ENCODE data around the gene ANKRD34A. TPM values are rescaled to one million over a fixed set of nuclear protein-coding genes. Genes with fewer than 3 reads are reported as not detected.

ANKRD34A gene
- total RNA-seq, 1 donor from 2014 or later: 0.94 TPM

DNA sequence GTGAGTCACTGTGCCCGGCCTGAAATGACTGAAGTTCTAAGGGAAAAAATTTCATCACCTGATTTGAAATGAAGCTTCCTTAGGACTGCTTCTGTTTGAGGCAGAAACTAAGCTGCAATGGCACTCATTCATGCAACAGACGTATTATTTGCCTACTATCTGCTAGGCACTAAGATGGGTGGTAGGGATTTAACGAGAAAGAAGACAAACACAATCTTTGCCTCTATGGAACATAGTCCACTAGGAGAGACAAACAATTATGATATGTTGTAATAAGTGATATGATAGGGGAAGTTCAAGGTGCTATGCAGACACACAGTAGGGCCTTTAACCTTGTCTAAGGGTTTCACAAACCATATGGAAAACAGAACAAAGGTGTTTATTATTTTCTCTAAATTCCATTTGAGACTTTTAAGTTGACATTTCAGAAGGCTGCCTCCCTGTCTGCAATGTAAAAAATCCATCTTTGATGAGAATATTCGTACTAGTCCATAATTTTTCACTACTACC is 17.8 kb downstream of the ANKRD34A start:
- Mint-ChIP-seq H3K36me3 (no peaks in the 10 kb centered on the region), H3K27me3 (no peaks in the 10 kb centered on the region), H3K27ac (no peak overlapping the region), H3K9me3 (no peaks in the 10 kb centered on the region), H3K4me3 (no peak overlapping the region), H3K4me1 (ENCODE audit: unreplicated experiment) (peaks cover 4% of the 10 kb centered on the region)
- no peak for DNase-seq (ENCODE audit: extremely low spot score, unreplicated experiment)
- TF ChIP-seq, protein P1, sequence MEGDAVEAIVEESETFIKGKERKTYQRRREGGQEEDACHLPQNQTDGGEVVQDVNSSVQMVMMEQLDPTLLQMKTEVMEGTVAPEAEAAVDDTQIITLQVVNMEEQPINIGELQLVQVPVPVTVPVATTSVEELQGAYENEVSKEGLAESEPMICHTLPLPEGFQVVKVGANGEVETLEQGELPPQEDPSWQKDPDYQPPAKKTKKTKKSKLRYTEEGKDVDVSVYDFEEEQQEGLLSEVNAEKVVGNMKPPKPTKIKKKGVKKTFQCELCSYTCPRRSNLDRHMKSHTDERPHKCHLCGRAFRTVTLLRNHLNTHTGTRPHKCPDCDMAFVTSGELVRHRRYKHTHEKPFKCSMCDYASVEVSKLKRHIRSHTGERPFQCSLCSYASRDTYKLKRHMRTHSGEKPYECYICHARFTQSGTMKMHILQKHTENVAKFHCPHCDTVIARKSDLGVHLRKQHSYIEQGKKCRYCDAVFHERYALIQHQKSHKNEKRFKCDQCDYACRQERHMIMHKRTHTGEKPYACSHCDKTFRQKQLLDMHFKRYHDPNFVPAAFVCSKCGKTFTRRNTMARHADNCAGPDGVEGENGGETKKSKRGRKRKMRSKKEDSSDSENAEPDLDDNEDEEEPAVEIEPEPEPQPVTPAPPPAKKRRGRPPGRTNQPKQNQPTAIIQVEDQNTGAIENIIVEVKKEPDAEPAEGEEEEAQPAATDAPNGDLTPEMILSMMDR (conservative IDR thresholded peaks at IDR 0.05): no peak

DNA sequence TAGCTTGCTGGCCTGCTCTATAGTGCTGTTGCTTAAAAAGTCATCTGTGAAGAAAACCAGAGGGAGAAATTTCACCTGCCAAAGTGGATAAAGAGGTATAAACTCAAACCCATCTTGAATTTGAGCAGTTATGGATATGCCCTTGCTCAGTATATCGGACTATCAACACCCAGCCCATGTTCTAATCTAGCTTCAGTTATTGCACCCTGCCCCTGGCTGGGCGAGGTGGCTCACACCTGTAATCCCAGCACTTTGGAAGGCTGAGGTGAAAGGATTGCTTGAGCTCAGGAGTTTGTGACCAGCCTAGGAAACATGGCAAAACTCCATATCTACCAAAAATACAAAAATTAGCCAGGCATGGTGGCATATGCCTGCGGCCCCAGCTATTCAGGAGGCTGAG is 19.8 kb downstream of the ANKRD34A start:
- H3K27ac Mint-ChIP-seq: no peak overlapping the region
- H3K4me1 Mint-ChIP-seq (ENCODE audit: unreplicated experiment): peaks cover 4% of the 10 kb centered on the region

DNA sequence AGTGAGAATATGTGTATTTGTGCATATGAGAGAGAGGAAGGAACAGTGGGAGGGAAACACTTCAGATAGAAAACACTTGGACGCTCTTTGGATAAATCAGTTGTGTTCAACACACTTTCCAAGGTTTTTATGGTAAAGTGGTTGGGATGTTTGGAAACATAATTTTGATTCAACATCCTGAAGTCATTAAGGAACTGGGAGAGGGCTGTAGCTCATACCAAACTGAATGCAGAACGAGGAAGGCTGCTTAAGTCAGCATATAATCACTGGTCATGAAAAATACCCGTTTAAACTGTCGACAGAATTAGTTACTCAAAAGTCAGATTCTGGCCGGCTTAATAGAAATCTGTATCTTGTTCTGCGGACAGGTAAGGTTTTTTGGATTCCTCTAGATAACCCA is 21.5 kb downstream of the ANKRD34A start:
- no peaks in the 10 kb centered on the region for H3K9me3 Mint-ChIP-seq
- no peaks in the 10 kb centered on the region for H3K4me1 Mint-ChIP-seq (ENCODE audit: unreplicated experiment)
- TF ChIP-seq, protein P1 (conservative IDR thresholded peaks at IDR 0.05): no peak
- no peaks in the 10 kb centered on the region for H3K36me3 Mint-ChIP-seq
- H3K27ac Mint-ChIP-seq: no peak overlapping the region
- H3K27me3 Mint-ChIP-seq: no peaks in the 10 kb centered on the region
- DNase-seq (ENCODE audit: extremely low spot score, unreplicated experiment): no peak
- no peak overlapping the region for H3K4me3 Mint-ChIP-seq

More for the DNA sequence above, 19.8 kb downstream of the ANKRD34A start:
- TF ChIP-seq, protein P1 (conservative IDR thresholded peaks at IDR 0.05): no peak
- no peak overlapping the region for H3K4me3 Mint-ChIP-seq
- no peaks in the 10 kb centered on the region for H3K9me3 Mint-ChIP-seq
- H3K36me3 Mint-ChIP-seq: no peaks in the 10 kb centered on the region
- DNase-seq (ENCODE audit: extremely low spot score, unreplicated experiment): no peak
- no peaks in the 10 kb centered on the region for H3K27me3 Mint-ChIP-seq

DNA sequence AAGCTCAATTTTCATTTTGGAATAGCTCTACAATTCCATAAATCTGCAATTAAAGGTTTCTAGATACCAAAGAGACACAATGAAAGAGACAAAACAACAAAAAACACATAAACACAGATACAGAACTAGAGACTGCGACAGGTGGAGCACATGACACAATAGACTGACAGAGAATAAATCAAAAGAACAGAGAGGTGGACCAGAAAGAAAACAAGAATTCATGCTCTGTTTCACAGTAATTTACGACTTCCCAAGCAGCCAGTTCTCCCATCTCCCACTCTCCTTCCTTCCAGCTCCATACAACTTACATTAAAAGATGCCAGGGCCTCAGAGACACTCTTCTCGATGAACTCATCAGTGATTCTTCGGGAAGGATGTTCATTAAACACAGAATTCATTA is 22.0 kb downstream of the ANKRD34A start:
- DNase-seq (ENCODE audit: extremely low spot score, unreplicated experiment): no peak
- no peaks in the 10 kb centered on the region for H3K4me1 Mint-ChIP-seq (ENCODE audit: unreplicated experiment)
- H3K4me3 Mint-ChIP-seq: no peak overlapping the region
- TF ChIP-seq, protein P1 (conservative IDR thresholded peaks at IDR 0.05): no peak
- H3K27ac Mint-ChIP-seq: no peak overlapping the region
- no peaks in the 10 kb centered on the region for H3K36me3 Mint-ChIP-seq
- H3K27me3 Mint-ChIP-seq: no peaks in the 10 kb centered on the region
- H3K9me3 Mint-ChIP-seq: no peaks in the 10 kb centered on the region

DNA sequence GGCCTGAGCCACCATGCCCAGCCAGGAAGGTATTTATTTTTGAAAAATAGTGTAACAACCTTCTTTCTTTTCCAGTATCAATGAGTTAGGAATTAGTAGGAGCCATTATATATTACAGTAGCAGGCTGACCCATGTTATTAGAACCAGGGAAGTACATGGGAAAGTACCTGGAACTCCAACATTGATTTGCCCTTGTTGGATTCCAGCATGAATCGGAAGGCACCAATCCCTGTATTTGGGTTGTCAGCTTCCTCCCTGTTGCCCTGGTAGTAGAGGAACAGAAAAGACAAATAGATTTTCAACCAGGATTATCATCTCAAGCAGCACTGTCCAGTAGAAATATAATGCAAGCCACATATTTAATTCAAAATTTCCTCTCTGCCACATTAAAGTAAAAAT is 26.9 kb downstream of the ANKRD34A start:
- no peak for DNase-seq (ENCODE audit: extremely low spot score, unreplicated experiment)
- peaks cover 3% of the 10 kb centered on the region for H3K36me3 Mint-ChIP-seq
- no peaks in the 10 kb centered on the region for H3K27me3 Mint-ChIP-seq
- H3K4me1 Mint-ChIP-seq (ENCODE audit: unreplicated experiment): no peaks in the 10 kb centered on the region
- H3K4me3 Mint-ChIP-seq: no peak overlapping the region
- H3K9me3 Mint-ChIP-seq: no peaks in the 10 kb centered on the region
- no peak overlapping the region for H3K27ac Mint-ChIP-seq
- TF ChIP-seq, protein P1 (conservative IDR thresholded peaks at IDR 0.05): no peak

DNA sequence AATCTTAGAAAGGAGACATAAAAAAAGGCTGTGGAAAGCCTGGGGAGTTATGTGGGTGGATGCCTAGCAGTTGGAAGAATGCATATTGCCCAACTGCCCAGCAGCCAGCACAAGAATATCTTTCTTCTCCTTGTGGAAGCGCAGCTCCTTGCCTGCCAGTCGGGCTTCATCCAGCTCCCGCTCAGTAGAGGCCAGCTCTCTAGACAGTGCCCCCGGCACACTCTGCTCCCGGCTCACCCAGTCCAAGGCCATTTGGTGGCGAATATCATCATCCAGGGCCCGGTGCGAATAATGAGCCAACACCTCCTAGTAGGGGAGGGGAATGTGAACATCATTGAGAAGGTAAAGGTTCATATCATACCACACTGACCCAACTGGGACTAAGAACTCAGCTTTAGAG is 28.1 kb downstream of the ANKRD34A start:
- DNase-seq (ENCODE audit: extremely low spot score, unreplicated experiment): no peak
- Mint-ChIP-seq H3K27me3 (no peaks in the 10 kb centered on the region), H3K4me3 (no peak overlapping the region), H3K27ac (no peak overlapping the region), H3K9me3 (no peaks in the 10 kb centered on the region), H3K4me1 (ENCODE audit: unreplicated experiment) (no peaks in the 10 kb centered on the region), H3K36me3 (peaks cover 3% of the 10 kb centered on the region)
- TF ChIP-seq, protein P1 (conservative IDR thresholded peaks at IDR 0.05): no peak
